PFSK-1 (cell line): ENCODE results near the gene TCF21.

Source experiments
- SIN3A ChIP-seq: IDR thresholded peaks from 2 replicates; pipeline ENCODE4 v1.6.1; 2012; ENCODE audit warnings: mild to moderate bottlenecking, low read length, moderate library complexity, borderline replicate concordance; ENCODE audit not compliant: insufficient read depth
- TAF1 ChIP-seq: IDR thresholded peaks from 2 replicates; pipeline ENCODE4 v1.6.1; 2012; ENCODE audit warnings: low read length, control low read depth, borderline replicate concordance; ENCODE audit not compliant: insufficient read depth

GRCh38 chr6:133919362-133919761, 30.4 kb downstream of the TCF21 start:
- no peak for TF ChIP-seq TAF1
- no peak for TF ChIP-seq SIN3A
